HG03280 (cell line): Measurements from ENCODE around the gene SOCS3.
"Not testable (repeated sequence)": the region's sequence is repeated elsewhere in the genome, so short reads cannot be mapped to it uniquely, and the experiment has no call there.

Experiments
- ATAC-seq: cut with Tn5 transposase; IDR thresholded peaks from one replicate; pipeline ENCODE4 v1.9.1; 2021; ENCODE audit warnings: mild to moderate bottlenecking, moderate library complexity; ENCODE audit not compliant: unreplicated experiment

SOCS3 gene

DNA sequence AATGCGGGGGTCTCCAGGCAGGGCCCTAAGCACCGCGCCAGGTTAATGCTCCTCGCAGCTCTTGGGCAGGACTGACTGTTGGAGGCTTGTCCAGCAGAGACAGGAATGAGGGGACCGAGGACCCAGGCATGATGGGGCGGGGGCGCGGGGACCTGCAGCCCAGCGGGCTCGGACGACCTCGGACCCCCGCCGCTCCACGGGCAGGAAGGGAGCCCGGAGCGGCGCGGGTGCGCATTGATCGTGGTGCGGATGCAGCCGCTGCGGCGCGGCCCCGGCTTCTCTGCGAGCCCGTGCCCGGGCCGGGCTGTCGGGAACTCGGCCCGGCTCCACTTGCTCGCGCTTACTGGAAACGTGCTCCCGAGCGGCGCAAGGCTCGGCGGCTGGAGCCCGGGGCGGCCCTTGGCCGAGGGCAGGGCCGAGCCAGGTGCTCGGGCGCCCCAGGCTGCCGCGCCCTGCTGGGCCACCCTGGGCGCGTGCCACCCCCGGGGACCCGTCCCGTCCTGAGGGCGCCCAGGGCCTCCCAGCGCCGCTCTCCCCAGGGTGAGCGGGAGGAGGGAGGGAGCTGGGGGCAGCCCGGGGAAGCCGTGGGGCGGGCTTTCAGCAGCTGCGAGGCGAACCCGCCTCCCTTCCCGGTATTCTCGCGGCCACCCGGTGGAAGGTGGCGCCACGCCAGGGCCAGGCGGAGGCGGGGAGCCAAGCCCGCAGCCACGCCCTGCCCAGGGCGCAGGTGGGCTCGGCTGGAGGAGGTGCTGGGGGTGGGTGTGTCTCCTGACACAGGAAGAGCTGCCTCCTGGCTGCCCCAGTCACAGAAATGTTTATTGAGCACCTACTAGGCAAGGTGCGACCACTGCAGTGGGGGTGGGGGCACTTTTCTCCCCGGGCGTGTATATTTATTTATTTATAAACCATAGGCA lies 45.9 kb downstream of the SOCS3 start:
- ATAC-seq: no peak

GRCh38 chr17:78309659-78310255 lies 50.1 kb downstream of the SOCS3 start:
- ATAC-seq: not testable (repeated sequence)

DNA sequence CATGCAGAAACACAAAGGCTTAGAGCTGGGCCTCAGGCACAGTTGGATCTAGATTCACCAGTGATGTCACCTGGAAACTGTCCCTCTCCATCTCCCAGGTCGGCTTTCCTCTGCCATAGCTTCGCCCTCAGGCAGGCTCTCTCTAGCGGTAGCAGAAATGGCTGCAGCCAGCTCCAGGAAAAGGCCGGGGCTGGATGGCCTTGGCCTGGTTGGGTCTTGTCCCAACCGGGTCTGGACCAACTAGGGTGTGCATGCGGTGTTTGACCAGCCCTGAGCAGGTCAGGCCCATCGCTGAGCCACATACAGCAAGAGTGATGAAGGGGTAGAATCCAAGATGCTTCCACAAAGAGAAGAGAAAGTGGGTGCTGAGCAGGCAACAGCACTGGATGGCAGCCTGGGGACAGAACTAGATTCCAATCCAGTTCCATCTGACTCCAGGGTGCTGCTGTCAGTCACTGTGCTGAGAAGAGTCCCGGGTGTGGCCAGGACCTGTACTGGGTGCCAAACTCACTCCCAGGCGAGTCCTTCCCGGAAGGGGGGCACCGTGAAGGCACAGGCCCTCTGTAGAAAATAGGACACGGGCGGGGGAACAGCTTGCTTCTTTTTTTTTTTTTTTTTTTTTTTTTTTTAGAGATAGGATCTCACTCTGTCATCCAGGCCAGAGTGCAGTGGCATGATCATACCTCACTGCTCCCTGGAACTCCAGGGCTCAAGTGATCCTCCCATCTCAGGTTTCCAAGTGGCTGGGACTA lies 51.8 kb downstream of the SOCS3 start:
- ATAC-seq: no peak

DNA sequence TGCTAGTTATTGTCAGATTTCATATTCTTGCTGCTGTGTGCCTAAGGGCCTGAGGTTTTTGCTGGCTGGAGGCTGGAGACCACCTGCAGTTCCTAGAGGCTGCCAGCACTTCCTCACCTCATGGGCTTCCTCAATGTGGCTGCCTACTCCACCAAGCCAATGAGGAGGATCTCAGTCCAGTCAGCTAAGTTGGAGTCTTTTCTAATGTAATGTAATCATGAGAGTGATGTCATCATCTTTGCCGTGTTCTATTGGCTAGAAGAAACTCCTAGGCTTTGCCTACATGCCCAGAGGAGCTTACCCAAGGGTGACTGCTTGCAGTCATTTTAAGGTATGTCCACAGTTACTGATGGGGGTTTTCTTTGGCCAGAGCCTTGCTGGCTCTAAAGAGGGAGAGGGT lies 53.0 kb downstream of the SOCS3 start:
- no peak for ATAC-seq
